H9 (cell line): ENCODE measurements around the gene RHNO1. TPM values are rescaled to one million over a fixed set of nuclear protein-coding genes. Genes with fewer than 3 reads are reported as not detected.

Experiments
- DNase-seq: peaks from one replicate; pipeline ENCODE4 v3.0.0-alpha.2; 2017
- H2AFZ ChIP-seq: one replicate; pipeline ENCODE4 v1.6.1; 2013; ENCODE audit warnings: mild to moderate bottlenecking, low read length, control low read depth, moderate library complexity
- H2AK5ac ChIP-seq: 2 replicates; pipeline ENCODE4 v1.6.1; 2013; ENCODE audit warnings: low read length, control low read depth, mixed read lengths; ENCODE audit not compliant: insufficient read length
- H2BK120ac ChIP-seq: one replicate; pipeline ENCODE4 v1.6.1; 2013; ENCODE audit warnings: low read depth, mild to moderate bottlenecking, low read length, control low read depth, inconsistent platforms; ENCODE audit not compliant: poor library complexity, severe bottlenecking
- H2BK12ac ChIP-seq: 2 replicates; pipeline ENCODE4 v1.6.1; 2013; ENCODE audit warnings: low read length, control low read depth, mixed read lengths, low read depth; ENCODE audit not compliant: insufficient read length
- H2BK15ac ChIP-seq: 2 replicates; pipeline ENCODE4 v1.6.1; 2013; ENCODE audit warnings: low read depth, low read length, control low read depth
- H2BK20ac ChIP-seq: one replicate; pipeline ENCODE4 v1.6.1; 2013; ENCODE audit warnings: low read depth, mild to moderate bottlenecking, low read length, control low read depth, inconsistent platforms; ENCODE audit not compliant: poor library complexity, severe bottlenecking
- H2BK5ac ChIP-seq: 2 replicates; pipeline ENCODE4 v1.6.1; 2013; ENCODE audit warnings: low read length, control low read depth, mixed read lengths; ENCODE audit not compliant: insufficient read length
- H3K14ac ChIP-seq: 2 replicates; pipeline ENCODE4 v1.6.1; 2013; ENCODE audit warnings: low read length, control low read depth; ENCODE audit not compliant: insufficient read depth
- H3K18ac ChIP-seq: 2 replicates; pipeline ENCODE4 v1.6.1; 2013; ENCODE audit warnings: low read depth, mild to moderate bottlenecking, mixed read lengths, low read length, control low read depth; ENCODE audit not compliant: insufficient read length
- H3K23ac ChIP-seq: 2 replicates; pipeline ENCODE4 v1.6.1; 2013; ENCODE audit warnings: low read length, control low read depth, mixed read lengths, low read depth; ENCODE audit not compliant: insufficient read length
- H3K23me2 ChIP-seq: 2 replicates; pipeline ENCODE4 v1.6.1; 2013; ENCODE audit warnings: low read depth, mild to moderate bottlenecking, mixed read lengths, low read length, control low read depth; ENCODE audit not compliant: insufficient read length, poor library complexity, severe bottlenecking
- H3K27ac ChIP-seq: 2 replicates; pipeline ENCODE4 v1.5.1; 2013; ENCODE audit warnings: low read length, control low read depth, mixed read lengths, low read depth; ENCODE audit not compliant: insufficient read length
- H3K27me3 ChIP-seq: 2 replicates; pipeline ENCODE4 v1.6.1; 2013; ENCODE audit warnings: low read length, control low read depth, inconsistent platforms; ENCODE audit not compliant: insufficient read depth
- H3K4ac ChIP-seq: 2 replicates; pipeline ENCODE4 v1.6.1; 2013; ENCODE audit warnings: low read depth, mild to moderate bottlenecking, control low read depth, inconsistent platforms, low read length, moderate library complexity
- H3K4me1 ChIP-seq: 2 replicates; pipeline ENCODE4 v1.6.1; 2013; ENCODE audit warnings: low read length, control low read depth, inconsistent platforms; ENCODE audit not compliant: insufficient read depth
- H3K4me2 ChIP-seq: 2 replicates; pipeline ENCODE4 v1.6.1; 2013; ENCODE audit warnings: low read length, control low read depth, mixed read lengths; ENCODE audit not compliant: insufficient read length, insufficient read depth
- H3K56ac ChIP-seq: 2 replicates; pipeline ENCODE4 v1.6.1; 2013; ENCODE audit warnings: low read depth, mild to moderate bottlenecking, mixed read lengths, low read length, control low read depth; ENCODE audit not compliant: insufficient read length
- H3K79me1 ChIP-seq: 2 replicates; pipeline ENCODE4 v1.6.1; 2013; ENCODE audit warnings: low read depth, mild to moderate bottlenecking, moderate library complexity, low read length, control low read depth, inconsistent platforms; ENCODE audit not compliant: insufficient read depth, poor library complexity, severe bottlenecking
- H3K79me2 ChIP-seq: 2 replicates; pipeline ENCODE4 v1.6.1; 2013; ENCODE audit warnings: low read length, control low read depth, inconsistent platforms; ENCODE audit not compliant: insufficient read depth
- H3K9ac ChIP-seq: 2 replicates; pipeline ENCODE4 v1.6.1; 2013; ENCODE audit warnings: low read length, control low read depth, mixed read lengths; ENCODE audit not compliant: insufficient read length; ENCODE audit errors: extremely low read depth
- H3K9me3 ChIP-seq: one replicate; pipeline ENCODE4 v1.6.1; 2013; ENCODE audit warnings: low read depth, low read length, inconsistent platforms; ENCODE audit not compliant: control insufficient read depth
- H3T11ph ChIP-seq: one replicate; pipeline ENCODE4 v1.6.1; 2013; ENCODE audit warnings: mild to moderate bottlenecking, low read length, control low read depth, inconsistent platforms
- H4K20me1 ChIP-seq: one replicate; pipeline ENCODE4 v1.6.1; 2013; ENCODE audit not compliant: control insufficient read depth, insufficient read length, insufficient read depth
- H4K5ac ChIP-seq: 2 replicates; pipeline ENCODE4 v1.6.1; 2013; ENCODE audit warnings: low read depth, mild to moderate bottlenecking, mixed read lengths, low read length, control low read depth; ENCODE audit not compliant: insufficient read length
- H4K8ac ChIP-seq: replicated peaks from 2 replicates; pipeline ENCODE4 v1.6.1; 2013; ENCODE audit warnings: low read length, control low read depth, mixed read lengths, low read depth; ENCODE audit not compliant: insufficient read length
- H4K91ac ChIP-seq: 2 replicates; pipeline ENCODE4 v1.6.1; 2013; ENCODE audit warnings: low read depth, mild to moderate bottlenecking, moderate library complexity, mixed read lengths, low read length, control low read depth; ENCODE audit not compliant: insufficient read length
- H3K27ac Mint-ChIP-seq, 3 experiments: 2 replicates in 2 of 3; 3 replicates in 1 of 3; pipeline ENCODE4 v1.8.0; 2020 to 2021; ENCODE audit warnings: mixed read lengths in 3 of 3, mild to moderate bottlenecking in 1 of 3, moderate library complexity in 1 of 3
- H3K27me3 Mint-ChIP-seq: 2 replicates; pipeline ENCODE4 v1.8.0; 2021; ENCODE audit warnings: low read depth, mild to moderate bottlenecking, moderate library complexity, mixed read lengths
- H3K36me3 Mint-ChIP-seq, 3 experiments: 2 replicates in 2 of 3; 3 replicates in 1 of 3; pipeline ENCODE4 v1.8.0; 2020 to 2021; ENCODE audit warnings: low read depth in 3 of 3, mixed read lengths in 3 of 3; ENCODE audit not compliant: insufficient read depth in 1 of 3
- H3K4me1 Mint-ChIP-seq, 2 experiments: 2 replicates each; pipeline ENCODE4 v1.8.0; 2020; ENCODE audit warnings: mixed read lengths in 2 of 2
- H3K4me3 Mint-ChIP-seq, 2 experiments: 2 replicates in 1 of 2; 3 replicates in 1 of 2; pipeline ENCODE4 v1.8.0; 2020 to 2021; ENCODE audit warnings: mild to moderate bottlenecking in 2 of 2, mixed read lengths in 2 of 2, moderate library complexity in 1 of 2
- H3K9me3 Mint-ChIP-seq, 2 experiments: 2 replicates in 1 of 2; 3 replicates in 1 of 2; pipeline ENCODE4 v1.8.0; 2020; ENCODE audit warnings: mild to moderate bottlenecking in 2 of 2, mixed read lengths in 2 of 2, moderate library complexity in 1 of 2
- WGBS: extraction: QIAGEN DNeasy Blood & Tissue Kit; methylation state at CpG from one replicate; pipeline ENCODE4 v1.1.7; 2013; ENCODE audit warnings: missing lambda C conversion rate, low lambda C conversion rate, mixed read lengths; ENCODE audit not compliant: insufficient read length; ENCODE audit errors: extremely low coverage; 5-methylcytosine and 5-hydroxymethylcytosine counted together
- total RNA-seq: library from RNA; stranded (reverse); gene quantifications from 2 replicates; pipeline ENCODE4 v1.2.1, GENCODE V29; 2021
- TF ChIP-seq, protein P1 (sequence below): fragments of 200-600 bp; sonication (generic); conservative IDR thresholded peaks from 3 replicates; pipeline ENCODE4 v1.8.0; 2021; ENCODE audit warnings: antibody characterized with exemption, mild to moderate bottlenecking

RHNO1 gene
- total RNA-seq, 1 experiment from 2014 or later = 36.7 TPM

DNA sequence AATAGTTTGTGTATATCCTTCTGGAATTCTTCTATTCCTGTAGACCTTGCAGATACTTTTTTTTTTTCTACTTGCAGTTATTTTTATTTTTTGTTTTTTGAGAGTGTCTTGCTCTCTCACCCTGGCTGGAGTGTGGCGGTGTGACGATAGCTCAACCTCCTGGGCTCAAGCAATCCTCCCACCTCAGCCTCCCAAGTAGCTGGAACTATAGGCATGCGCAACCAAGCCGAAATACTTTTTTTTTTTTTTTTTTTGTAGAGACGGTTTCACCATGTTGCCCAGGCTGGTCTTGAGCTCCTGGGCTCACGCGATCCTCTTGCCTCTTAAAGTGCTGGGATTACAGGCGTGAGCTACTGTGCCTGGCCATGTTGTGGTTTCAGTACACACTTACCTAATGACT, 23.6 kb downstream of the RHNO1 start:
- no peaks in the 10 kb centered on the region for H3K27me3 ChIP-seq
- H2BK12ac ChIP-seq = no peak overlapping the region
- H3K4me3 Mint-ChIP-seq = no peak overlapping the region
- no CpG with 5 or more reads among the region's 8 CpGs for WGBS
- no peak overlapping the region for H3K23ac ChIP-seq
- H3K27ac Mint-ChIP-seq = peak overlapping the region in 1 of 3 experiments; percentile 78; a peak in 3 of 7 replicates
- H3K79me1 ChIP-seq = no peaks in the 10 kb centered on the region
- no peak overlapping the region for H2BK20ac ChIP-seq
- no peak overlapping the region for H2BK120ac ChIP-seq
- H3K18ac ChIP-seq = no peak overlapping the region
- TF ChIP-seq, protein P1, sequence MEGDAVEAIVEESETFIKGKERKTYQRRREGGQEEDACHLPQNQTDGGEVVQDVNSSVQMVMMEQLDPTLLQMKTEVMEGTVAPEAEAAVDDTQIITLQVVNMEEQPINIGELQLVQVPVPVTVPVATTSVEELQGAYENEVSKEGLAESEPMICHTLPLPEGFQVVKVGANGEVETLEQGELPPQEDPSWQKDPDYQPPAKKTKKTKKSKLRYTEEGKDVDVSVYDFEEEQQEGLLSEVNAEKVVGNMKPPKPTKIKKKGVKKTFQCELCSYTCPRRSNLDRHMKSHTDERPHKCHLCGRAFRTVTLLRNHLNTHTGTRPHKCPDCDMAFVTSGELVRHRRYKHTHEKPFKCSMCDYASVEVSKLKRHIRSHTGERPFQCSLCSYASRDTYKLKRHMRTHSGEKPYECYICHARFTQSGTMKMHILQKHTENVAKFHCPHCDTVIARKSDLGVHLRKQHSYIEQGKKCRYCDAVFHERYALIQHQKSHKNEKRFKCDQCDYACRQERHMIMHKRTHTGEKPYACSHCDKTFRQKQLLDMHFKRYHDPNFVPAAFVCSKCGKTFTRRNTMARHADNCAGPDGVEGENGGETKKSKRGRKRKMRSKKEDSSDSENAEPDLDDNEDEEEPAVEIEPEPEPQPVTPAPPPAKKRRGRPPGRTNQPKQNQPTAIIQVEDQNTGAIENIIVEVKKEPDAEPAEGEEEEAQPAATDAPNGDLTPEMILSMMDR = no peak
- no peak for DNase-seq
- no peak overlapping the region for H3K4me2 ChIP-seq
- no peak overlapping the region for H2BK15ac ChIP-seq
- H3K4me1 ChIP-seq = no peaks in the 10 kb centered on the region
- peaks cover 2 to 10% of the 10 kb centered on the region in 2 experiments; a peak in 2 of 4 replicates for H3K4me1 Mint-ChIP-seq
- no peak overlapping the region for H2BK5ac ChIP-seq
- no peak overlapping the region for H3T11ph ChIP-seq
- no peak overlapping the region for H2AK5ac ChIP-seq
- H3K27me3 Mint-ChIP-seq = no peaks in the 10 kb centered on the region
- H3K56ac ChIP-seq = no peak overlapping the region
- H3K23me2 ChIP-seq = no peaks in the 10 kb centered on the region
- no peaks in the 10 kb centered on the region for H3K9me3 Mint-ChIP-seq
- no peaks in the 10 kb centered on the region for H3K79me2 ChIP-seq
- H4K5ac ChIP-seq = no peak overlapping the region
- no peaks in the 10 kb centered on the region for H4K20me1 ChIP-seq
- no peak overlapping the region for H4K8ac ChIP-seq
- no peak overlapping the region for H2AFZ ChIP-seq
- no peaks in the 10 kb centered on the region for H3K36me3 Mint-ChIP-seq
- H3K14ac ChIP-seq = no peak overlapping the region
- H3K4ac ChIP-seq = no peak overlapping the region
- no peaks in the 10 kb centered on the region for H3K9me3 ChIP-seq
- H4K91ac ChIP-seq = no peak overlapping the region
- H3K27ac ChIP-seq = no peak overlapping the region
- no peak overlapping the region for H3K9ac ChIP-seq
